22Rv1 (cell line): ENCODE measurements around the gene CDK11B.
"Not testable (repeated sequence)": the region's sequence is repeated elsewhere in the genome, so short reads cannot be mapped to it uniquely, and the experiment has no call there.

Experiments
- ZFX ChIP-seq: fragments of 450-650 bp; IDR thresholded peaks from 2 replicates; pipeline ENCODE4 v1.6.1; 2017; ENCODE audit warnings: antibody characterized with exemption, borderline replicate concordance
- TF ChIP-seq, protein P1 (sequence below): fragments of 450-650 bp; IDR thresholded peaks from 2 replicates; pipeline ENCODE4 v1.5.1; 2017; ENCODE audit warnings: mild to moderate bottlenecking

DNA sequence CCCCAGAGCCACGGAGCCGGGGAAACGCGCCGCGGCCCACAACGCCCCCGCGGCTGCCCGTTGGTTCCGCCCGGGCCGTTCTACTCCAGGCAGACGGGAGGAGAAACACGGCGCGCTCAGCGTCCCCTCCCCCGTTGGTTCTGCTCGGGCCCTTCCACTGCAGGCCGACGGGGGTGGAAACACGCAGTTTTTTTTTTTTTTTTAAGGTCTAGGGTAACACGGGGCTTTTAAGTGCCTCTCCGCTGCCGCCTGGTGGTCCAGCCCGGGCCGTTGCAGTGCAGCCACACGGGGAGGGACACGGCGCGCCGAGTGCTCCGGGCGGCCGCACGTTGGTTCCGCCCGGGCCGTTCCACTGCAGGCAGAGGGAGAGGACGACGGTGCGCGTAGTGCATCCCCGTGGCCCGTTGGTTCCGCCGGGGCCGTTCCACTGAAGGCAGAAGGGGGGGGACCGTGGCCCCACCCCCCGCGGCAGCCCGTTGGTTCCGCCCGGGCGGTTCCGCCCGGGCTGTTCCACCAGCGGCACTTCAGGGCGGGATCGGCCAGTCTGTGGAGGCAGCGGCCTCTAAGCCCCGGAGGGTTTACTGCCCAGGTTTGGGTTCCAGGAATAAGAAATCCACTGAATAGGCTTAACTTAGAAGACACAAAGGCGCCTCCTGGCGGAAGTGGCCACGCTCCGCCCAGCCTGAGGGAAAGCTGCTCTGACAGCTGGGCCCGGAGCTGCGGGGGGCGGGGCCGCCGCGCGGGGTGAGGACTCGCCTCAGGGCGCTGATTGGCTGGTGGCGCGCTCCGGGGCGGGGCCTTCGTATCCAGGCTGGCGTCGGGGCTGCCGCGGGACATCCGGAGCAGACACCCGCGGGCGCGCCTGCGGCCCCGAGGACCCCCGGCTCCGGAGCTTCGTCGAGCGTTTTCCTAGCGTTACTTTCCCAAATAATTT lies 34.2 kb upstream of the CDK11B start, which contains the start of gene SLC35E2B:
- TF ChIP-seq, protein P1, sequence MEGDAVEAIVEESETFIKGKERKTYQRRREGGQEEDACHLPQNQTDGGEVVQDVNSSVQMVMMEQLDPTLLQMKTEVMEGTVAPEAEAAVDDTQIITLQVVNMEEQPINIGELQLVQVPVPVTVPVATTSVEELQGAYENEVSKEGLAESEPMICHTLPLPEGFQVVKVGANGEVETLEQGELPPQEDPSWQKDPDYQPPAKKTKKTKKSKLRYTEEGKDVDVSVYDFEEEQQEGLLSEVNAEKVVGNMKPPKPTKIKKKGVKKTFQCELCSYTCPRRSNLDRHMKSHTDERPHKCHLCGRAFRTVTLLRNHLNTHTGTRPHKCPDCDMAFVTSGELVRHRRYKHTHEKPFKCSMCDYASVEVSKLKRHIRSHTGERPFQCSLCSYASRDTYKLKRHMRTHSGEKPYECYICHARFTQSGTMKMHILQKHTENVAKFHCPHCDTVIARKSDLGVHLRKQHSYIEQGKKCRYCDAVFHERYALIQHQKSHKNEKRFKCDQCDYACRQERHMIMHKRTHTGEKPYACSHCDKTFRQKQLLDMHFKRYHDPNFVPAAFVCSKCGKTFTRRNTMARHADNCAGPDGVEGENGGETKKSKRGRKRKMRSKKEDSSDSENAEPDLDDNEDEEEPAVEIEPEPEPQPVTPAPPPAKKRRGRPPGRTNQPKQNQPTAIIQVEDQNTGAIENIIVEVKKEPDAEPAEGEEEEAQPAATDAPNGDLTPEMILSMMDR = not testable (repeated sequence)
- TF ChIP-seq ZFX = not testable (repeated sequence)
